OCI-LY1 (cell line): ENCODE results near the gene HOXB7.

Experiments
- H2AFZ ChIP-seq: fragments of 200-600 bp; sonication (generic), shearing (Covaris generic); 2 replicates; pipeline ENCODE4 v1.6.0; 2014; ENCODE audit warnings: antibody characterized with exemption, mild to moderate bottlenecking, low read length
- H3F3A ChIP-seq: fragments of 200-600 bp; sonication (generic), shearing (Covaris generic); 2 replicates; pipeline ENCODE4 v1.6.0; 2014; ENCODE audit warnings: mild to moderate bottlenecking, antibody characterized with exemption, low read length, moderate library complexity; ENCODE audit not compliant: insufficient read depth
- H3K27ac ChIP-seq: fragments of 200-600 bp; sonication (generic); 2 replicates; pipeline ENCODE4 v1.5.1; 2014; ENCODE audit warnings: low read length, mixed run types, mild to moderate bottlenecking, low read depth; ENCODE audit not compliant: poor library complexity, severe bottlenecking
- H3K27me3 ChIP-seq: fragments of 200-600 bp; sonication (generic); 2 replicates; pipeline ENCODE4 v1.6.0; 2014; ENCODE audit warnings: antibody characterized with exemption, mild to moderate bottlenecking, low read length, moderate library complexity; ENCODE audit not compliant: insufficient read depth
- H3K36me3 ChIP-seq: fragments of 200-600 bp; sonication (generic); 2 replicates; pipeline ENCODE4 v1.6.1; 2014; ENCODE audit warnings: mild to moderate bottlenecking, antibody characterized with exemption, low read length, moderate library complexity, mixed read lengths; ENCODE audit not compliant: insufficient read depth
- H3K4me1 ChIP-seq: fragments of 200-600 bp; sonication (generic); 2 replicates; pipeline ENCODE4 v1.5.1; 2014; ENCODE audit warnings: mild to moderate bottlenecking, low read length, moderate library complexity; ENCODE audit not compliant: insufficient read depth, severe bottlenecking
- H3K4me2 ChIP-seq: fragments of 200-600 bp; sonication (generic), shearing (Covaris generic); 2 replicates; pipeline ENCODE4 v1.6.1; 2014; ENCODE audit warnings: low read length
- H3K4me3 ChIP-seq: fragments of 200-600 bp; sonication (generic); 2 replicates; pipeline ENCODE4 v1.5.1; 2014; ENCODE audit warnings: low read length, low read depth, mild to moderate bottlenecking, mixed read lengths; ENCODE audit not compliant: poor library complexity, severe bottlenecking
- H3K79me2 ChIP-seq: fragments of 200-600 bp; shearing (Covaris generic); 2 replicates; pipeline ENCODE4 v1.6.1; 2016; ENCODE audit warnings: mixed run types, low read length, mixed read lengths; ENCODE audit not compliant: insufficient read depth
- H3K9ac ChIP-seq: fragments of 200-600 bp; sonication (generic), shearing (Covaris generic); 2 replicates; pipeline ENCODE4 v1.6.1; 2014; ENCODE audit warnings: mild to moderate bottlenecking, low read length, mixed read lengths
- H3K9me2 ChIP-seq: fragments of 200-600 bp; sonication (generic), shearing (Covaris generic); 2 replicates; pipeline ENCODE4 v1.6.1; 2014; ENCODE audit warnings: low read depth, mild to moderate bottlenecking, low read length, mixed read lengths
- H3K9me3 ChIP-seq: fragments of 200-600 bp; shearing (Covaris generic); 2 replicates; pipeline ENCODE4 v1.6.1; 2014; ENCODE audit warnings: low read length, mixed read lengths
- H4K20me1 ChIP-seq: fragments of 200-600 bp; sonication (generic), shearing (Covaris generic); 2 replicates; pipeline ENCODE4 v1.6.0; 2016; ENCODE audit warnings: mild to moderate bottlenecking, low read length; ENCODE audit not compliant: insufficient read depth
- EZH2 ChIP-seq: fragments of 200-600 bp; sonication (generic), shearing (Covaris generic); IDR thresholded peaks from 2 replicates; pipeline ENCODE4 v1.8.0; 2017; ENCODE audit warnings: borderline replicate concordance, mixed run types, mild to moderate bottlenecking, antibody characterized with exemption, low read length, moderate library complexity, mixed read lengths
- TF ChIP-seq, protein P1 (sequence below): fragments of 200-600 bp; sonication (generic), shearing (Covaris generic); IDR thresholded peaks from 2 replicates; pipeline ENCODE4 v1.5.1; 2017; ENCODE audit warnings: mild to moderate bottlenecking, antibody characterized with exemption, low read length, moderate library complexity, mixed read lengths

HOXB7 gene

DNA sequence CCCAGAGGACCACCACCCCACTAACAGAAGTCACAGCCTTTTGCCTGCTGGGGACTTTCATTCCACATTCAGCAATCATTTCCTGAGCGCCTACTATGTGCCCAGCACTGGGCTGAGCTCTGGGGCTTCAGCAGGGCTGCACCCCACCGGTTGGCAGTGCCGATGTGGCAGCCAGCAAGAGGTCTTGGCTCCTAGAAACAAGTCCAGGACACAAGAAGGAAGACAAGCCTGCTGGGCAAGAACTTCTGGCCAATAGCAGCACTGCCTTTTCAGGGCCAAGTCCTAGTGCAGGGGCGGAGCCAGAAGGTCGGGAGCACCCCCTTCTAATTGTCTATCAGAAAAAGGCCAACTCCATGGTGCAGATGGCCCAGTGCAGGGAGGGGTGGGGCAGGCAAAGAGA is 28.3 kb upstream of the HOXB7 start:
- Histone ChIP-seq H3F3A (no peaks in the 10 kb centered on the region), H2AFZ (no peak overlapping the region), H3K4me1 (no peaks in the 10 kb centered on the region), H3K4me2 (no peak overlapping the region), H3K79me2 (no peaks in the 10 kb centered on the region), H4K20me1 (no peaks in the 10 kb centered on the region), H3K27me3 (peaks cover 11% of the 10 kb centered on the region; the same call in 1 of the 2 replicates), H3K9me2 (no peaks in the 10 kb centered on the region), H3K36me3 (no peaks in the 10 kb centered on the region), H3K9ac (no peak overlapping the region), H3K27ac (no peak overlapping the region), H3K4me3 (no peak overlapping the region), H3K9me3 (no peaks in the 10 kb centered on the region)
- no peak for TF ChIP-seq EZH2
- TF ChIP-seq, protein P1, sequence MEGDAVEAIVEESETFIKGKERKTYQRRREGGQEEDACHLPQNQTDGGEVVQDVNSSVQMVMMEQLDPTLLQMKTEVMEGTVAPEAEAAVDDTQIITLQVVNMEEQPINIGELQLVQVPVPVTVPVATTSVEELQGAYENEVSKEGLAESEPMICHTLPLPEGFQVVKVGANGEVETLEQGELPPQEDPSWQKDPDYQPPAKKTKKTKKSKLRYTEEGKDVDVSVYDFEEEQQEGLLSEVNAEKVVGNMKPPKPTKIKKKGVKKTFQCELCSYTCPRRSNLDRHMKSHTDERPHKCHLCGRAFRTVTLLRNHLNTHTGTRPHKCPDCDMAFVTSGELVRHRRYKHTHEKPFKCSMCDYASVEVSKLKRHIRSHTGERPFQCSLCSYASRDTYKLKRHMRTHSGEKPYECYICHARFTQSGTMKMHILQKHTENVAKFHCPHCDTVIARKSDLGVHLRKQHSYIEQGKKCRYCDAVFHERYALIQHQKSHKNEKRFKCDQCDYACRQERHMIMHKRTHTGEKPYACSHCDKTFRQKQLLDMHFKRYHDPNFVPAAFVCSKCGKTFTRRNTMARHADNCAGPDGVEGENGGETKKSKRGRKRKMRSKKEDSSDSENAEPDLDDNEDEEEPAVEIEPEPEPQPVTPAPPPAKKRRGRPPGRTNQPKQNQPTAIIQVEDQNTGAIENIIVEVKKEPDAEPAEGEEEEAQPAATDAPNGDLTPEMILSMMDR = no peak

DNA sequence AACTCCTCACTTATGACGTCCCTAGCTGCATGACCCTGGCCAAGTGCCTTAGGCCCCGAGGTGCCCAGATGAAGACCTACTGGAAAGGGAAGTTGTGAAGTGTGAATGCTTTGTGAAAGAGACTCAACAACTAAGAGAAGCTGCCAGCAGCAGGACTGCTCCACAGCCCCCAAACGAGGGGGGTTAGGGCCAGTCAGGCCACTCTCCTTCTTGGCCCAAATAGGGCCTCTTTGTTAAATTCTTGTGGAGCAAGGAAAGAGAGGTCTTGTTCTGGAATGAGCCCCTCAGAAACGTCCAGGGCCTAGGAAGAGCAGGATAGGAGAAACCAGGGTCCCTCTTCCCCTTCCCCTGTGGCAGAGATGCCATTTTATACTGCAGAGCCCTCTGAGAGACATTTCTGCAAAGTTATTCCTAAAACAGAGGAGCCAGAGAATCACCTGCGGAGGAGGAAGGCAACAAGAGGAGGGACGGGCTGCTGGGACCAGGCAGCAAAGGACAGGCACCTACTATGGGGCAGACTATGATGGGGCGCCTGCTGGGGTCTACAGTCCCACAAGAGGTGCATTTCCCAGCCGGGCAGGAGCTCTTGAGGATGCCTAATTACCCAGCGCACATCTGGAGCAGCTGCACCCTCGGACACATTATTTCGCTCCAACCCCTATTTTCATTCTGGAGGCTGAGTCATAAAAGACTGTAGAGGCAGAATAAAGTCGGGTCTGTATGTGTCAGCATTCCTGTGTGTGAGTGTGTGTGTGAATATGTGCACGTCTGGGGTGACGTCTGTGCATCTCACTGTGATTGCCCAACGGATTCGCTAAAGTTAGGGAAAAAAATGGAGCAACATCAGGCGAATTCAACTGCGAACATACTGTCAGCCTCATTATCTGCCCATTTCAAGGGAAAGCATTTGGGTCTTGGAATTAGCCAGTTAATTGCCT is 26.8 kb upstream of the HOXB7 start:
- peaks cover 6% of the 10 kb centered on the region; the same call in 1 of the 2 replicates for H3K27me3 ChIP-seq
- no peaks in the 10 kb centered on the region for H3K9me3 ChIP-seq
- no peak overlapping the region for H3K27ac ChIP-seq
- H3K36me3 ChIP-seq = no peaks in the 10 kb centered on the region
- H3K79me2 ChIP-seq = no peaks in the 10 kb centered on the region
- no peaks in the 10 kb centered on the region for H3K9me2 ChIP-seq
- H3K4me2 ChIP-seq = no peak overlapping the region
- TF ChIP-seq, protein P1 = no peak
- TF ChIP-seq EZH2 = no peak
- H3K9ac ChIP-seq = no peak overlapping the region
- H3K4me3 ChIP-seq = no peak overlapping the region
- no peak overlapping the region for H2AFZ ChIP-seq
- H4K20me1 ChIP-seq = no peaks in the 10 kb centered on the region
- no peaks in the 10 kb centered on the region for H3K4me1 ChIP-seq
- H3F3A ChIP-seq = no peaks in the 10 kb centered on the region

DNA sequence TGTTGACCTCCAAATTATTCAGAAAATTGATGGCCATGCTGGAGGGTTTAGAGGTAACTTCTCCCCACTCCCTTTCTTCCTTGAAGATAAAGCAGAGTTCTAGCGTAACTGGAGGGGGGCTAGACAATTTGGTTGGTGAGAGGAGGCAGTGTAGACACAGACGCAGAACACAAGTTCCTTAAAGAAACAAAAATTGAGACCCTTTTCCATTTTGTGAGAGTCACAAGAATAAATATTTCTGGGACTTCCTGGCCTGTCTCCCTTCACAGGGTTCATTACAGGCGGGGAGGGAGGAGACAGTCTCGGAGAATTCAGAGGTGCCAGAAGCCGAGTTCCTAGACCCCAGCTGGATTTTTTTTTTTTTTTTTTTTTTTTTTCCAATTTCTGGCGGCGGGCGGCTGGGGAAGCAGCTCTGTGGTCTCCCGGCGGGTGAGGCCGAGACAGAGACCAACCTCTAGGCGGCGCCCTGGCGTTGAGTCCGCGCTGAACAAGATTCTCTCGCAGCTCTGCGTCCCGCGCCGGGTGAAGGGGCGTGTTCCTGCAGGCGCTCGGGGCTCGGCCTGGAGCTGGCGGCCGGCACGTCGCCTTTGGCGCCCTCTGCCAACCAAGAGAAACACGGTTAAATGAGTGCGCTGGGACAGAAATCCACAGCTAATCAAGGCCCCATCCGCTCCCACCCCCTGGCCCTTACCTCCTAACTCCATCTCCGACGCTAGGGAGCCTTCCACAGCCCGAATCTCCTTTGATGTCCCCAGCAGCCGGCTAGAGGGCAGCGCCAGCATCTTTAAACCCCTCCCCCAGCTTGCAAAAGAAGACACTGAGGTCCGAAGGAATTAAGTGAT is 25.6 kb upstream of the HOXB7 start:
- H3K9ac ChIP-seq = no peak overlapping the region
- TF ChIP-seq, protein P1 = peak; percentile 59
- TF ChIP-seq EZH2 = no peak
- H3K27ac ChIP-seq = no peak overlapping the region
- H3K27me3 ChIP-seq = peaks cover 6% of the 10 kb centered on the region; the same call in 1 of the 2 replicates
- no peaks in the 10 kb centered on the region for H3K36me3 ChIP-seq
- no peaks in the 10 kb centered on the region for H3K9me2 ChIP-seq
- H3K4me2 ChIP-seq = no peak overlapping the region
- H3K9me3 ChIP-seq = no peaks in the 10 kb centered on the region
- H3F3A ChIP-seq = no peaks in the 10 kb centered on the region
- H3K79me2 ChIP-seq = no peaks in the 10 kb centered on the region
- H4K20me1 ChIP-seq = no peaks in the 10 kb centered on the region
- H3K4me1 ChIP-seq = no peaks in the 10 kb centered on the region
- no peak overlapping the region for H2AFZ ChIP-seq
- no peak overlapping the region for H3K4me3 ChIP-seq
